ENCODE data around the gene RNF157. TPM values are rescaled to one million over a fixed set of nuclear protein-coding genes. Genes with fewer than 3 reads are reported as not detected.
A peak's percentile ranks its signal among the peaks of the same experiment; 100 is the strongest.
"Not testable (repeated sequence)": the region's sequence is repeated elsewhere in the genome, so short reads cannot be mapped to it uniquely, and the experiment has no call there.

Gene RNF157
- polyA plus RNA-seq, 3 donors = 26.1 to 29.1 (median 27.5) TPM

DNA sequence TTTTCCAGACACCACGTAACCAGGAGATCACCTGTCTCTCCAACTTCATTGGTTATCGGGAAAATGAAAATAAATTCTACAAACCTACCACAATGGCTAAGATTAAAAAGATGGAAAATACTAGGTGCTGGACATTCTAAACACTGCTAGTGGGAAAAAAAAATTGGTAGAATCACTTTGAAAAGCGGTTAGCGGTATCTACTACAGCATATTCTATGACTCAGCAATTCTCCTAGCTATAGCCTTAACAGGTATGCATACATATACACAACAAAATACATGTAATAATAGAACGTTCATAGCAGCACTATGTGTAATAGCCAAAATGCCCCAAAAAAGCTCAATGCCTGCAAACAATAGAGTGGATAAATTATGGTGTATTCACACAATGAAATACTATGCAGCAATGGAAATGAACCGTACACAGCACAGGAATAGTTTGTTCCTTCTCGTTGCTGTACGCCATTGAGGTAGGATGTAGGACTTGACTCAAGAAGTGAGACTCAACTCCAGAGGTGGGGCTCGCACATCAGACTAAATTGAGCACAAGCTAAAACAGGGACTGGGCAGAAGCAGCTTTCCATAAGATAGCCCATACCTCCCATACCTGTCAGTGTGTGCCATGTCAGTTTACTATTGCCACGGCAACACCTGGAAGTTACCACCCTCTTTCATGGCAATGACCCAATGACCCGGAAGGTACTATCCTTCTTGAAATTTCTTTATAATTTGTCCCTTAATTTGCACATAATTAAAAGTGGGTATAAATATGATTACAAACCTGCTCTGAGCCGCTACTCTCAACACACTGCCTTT, 44.8 kb downstream of the RNF157 start:
- no peak for DNase-seq (ENCODE audit: low read depth in 3 of 3, low spot score in 2 of 3)

DNA sequence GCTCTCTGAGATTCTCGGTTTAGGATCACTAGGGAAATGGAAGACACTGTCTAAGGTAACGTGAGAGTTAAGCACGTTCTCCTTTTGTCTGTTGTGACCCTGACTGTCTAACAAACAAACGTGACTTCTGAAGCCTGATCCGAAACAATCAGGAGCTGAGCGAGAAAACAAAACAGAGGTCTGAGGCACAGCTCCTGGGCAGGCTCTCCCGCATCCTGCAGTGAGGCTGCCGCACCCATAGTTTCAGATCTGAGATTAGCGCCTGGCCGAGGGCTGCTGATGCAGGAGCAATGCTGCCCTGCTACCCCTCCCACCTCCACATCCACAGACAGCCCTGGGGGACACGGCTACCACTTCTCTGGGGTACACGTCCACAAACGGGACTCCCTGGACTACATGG, 46.7 kb downstream of the RNF157 start:
- DNase-seq (ENCODE audit: low read depth in 3 of 3, low spot score in 2 of 3) = no peak

DNA sequence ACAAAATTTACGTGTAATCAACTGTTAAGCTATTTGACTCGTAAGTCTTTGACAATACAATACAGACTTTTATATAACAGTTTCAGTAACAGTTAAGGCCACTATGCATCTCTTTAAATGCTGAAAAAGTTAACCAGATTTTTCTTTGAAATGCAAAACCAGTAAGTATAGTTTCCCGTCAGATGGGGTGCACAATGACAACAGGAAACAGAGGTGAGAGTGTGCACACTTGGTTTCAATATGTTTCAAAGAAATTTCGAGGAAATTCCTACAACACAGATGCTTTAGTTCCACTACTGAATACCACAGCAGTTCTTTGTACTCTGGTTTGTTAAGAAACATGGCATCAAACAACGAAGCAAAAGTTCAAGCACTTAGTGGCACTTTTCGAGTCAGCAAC, 48.4 kb downstream of the RNF157 start:
- no peak for DNase-seq (ENCODE audit: low read depth in 3 of 3, low spot score in 2 of 3)

DNA sequence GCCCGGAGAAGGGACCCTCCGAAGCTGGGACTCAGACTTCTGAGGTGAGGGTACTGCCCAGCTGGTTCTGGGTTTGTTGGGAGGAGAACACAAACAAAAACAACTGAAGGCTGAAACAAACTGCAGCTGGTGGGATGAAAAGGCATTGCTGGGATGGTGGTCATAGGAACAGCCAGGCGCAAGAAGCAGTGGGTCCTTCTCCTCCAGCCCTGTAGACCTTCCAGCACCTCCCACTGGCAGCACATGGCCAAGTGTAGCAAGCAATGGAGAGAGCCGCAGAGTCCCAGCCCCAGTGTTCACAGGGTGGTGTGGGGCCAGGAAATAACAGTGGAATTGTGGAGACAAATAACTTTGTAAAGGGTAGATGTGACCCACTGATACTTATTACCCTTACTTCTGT, 50.6 kb downstream of the RNF157 start:
- DNase-seq (ENCODE audit: low read depth in 3 of 3, low spot score in 2 of 3) = no peak

DNA sequence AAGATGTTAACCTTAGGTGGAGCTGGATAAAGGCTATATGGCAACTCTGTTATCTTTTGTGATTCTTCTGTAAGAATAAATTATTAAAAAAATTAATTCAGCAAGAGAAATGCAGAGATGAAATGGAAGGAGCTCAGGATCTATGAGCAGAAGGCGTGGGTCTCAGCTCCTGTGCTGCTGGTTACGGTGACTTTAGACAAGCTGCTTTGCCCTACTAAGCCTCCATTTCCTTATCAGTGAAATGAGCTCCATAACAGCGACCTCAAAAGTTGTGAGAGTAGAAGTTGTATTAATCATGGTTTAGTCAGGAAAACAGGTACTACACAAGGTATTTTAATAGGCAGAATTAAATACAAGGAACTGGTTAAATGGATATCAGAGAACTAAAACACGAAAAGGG, 51.0 kb downstream of the RNF157 start:
- no peak for DNase-seq (ENCODE audit: low read depth in 3 of 3, low spot score in 2 of 3)

DNA sequence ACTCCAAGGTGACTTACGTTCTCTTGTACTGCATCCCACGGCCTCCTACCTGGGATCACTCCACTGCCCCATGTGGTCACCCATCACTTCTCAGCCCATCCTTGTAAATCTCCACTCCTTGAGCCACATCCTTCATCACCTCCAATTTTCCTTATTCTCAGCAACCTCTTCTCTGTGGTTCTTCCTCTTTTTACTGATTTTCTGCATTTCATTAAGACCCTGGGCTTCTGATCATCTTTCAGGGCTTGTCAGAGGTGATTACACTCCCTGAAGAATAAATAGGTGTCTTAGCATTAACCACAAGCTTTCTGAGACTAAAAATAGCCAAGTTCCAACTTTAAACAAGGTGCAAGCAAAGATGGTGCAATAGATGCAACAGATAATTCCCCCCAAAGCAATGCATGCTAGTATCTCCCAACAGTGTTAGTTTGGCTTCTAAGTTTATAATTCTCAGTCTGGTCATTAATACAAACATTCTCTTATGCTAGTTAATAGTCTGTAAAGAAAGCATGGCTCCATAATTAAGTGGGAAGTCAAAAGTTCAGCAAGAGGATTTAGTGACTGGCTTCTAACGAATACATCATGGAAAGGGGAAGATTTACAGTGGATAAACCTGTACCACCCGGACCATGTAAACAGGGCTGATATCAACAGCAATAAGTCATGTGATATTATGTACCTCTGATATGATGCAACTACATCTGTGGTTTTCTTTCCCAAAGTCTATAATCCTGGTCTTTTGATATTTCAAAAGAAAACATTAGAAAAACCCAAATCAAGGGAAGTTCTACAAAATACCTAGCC, 51.9 kb downstream of the RNF157 start:
- DNase-seq (ENCODE audit: low read depth in 3 of 3, low spot score in 2 of 3) = no peak

DNA sequence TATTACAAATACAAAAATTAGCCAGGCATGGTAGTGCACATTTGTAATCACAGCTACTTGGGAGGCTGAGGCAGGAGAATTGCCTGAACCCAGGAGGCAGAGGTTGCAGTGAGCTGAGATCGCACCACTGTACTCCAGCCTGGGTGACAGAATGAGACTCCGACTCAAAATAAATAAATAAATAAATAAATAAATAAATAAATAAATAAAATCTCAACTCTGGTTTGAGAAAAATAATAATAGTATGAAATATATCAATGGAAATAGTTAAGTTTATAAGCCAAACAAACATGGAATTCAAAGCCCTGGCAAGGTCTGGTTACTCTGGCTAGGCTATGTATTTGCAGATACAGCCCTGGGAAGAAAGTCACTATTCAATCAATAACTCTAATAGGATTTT, 53.5 kb downstream of the RNF157 start:
- DNase-seq (ENCODE audit: low read depth in 3 of 3, low spot score in 2 of 3) = not testable (repeated sequence)

DNA sequence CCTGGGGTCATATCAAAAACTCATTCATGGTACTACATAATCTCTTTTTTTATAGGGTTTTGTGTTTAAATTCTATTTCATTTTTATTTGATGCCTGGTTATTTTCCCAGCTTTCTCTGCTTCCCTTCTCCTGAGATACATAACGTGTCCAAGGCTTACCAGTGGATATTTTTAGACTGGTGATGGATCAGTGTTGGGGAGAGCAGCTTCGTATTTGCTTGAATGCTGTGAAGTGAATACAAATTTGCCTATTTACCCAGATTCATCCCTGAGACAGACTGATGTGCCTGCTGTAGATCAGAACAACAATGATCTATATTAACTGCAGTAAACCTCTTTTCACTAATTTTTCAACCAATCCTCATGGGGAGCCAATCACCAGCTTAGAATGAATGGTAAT, 56.0 kb downstream of the RNF157 start:
- no peak for DNase-seq (ENCODE audit: low read depth in 3 of 3, low spot score in 2 of 3)

DNA sequence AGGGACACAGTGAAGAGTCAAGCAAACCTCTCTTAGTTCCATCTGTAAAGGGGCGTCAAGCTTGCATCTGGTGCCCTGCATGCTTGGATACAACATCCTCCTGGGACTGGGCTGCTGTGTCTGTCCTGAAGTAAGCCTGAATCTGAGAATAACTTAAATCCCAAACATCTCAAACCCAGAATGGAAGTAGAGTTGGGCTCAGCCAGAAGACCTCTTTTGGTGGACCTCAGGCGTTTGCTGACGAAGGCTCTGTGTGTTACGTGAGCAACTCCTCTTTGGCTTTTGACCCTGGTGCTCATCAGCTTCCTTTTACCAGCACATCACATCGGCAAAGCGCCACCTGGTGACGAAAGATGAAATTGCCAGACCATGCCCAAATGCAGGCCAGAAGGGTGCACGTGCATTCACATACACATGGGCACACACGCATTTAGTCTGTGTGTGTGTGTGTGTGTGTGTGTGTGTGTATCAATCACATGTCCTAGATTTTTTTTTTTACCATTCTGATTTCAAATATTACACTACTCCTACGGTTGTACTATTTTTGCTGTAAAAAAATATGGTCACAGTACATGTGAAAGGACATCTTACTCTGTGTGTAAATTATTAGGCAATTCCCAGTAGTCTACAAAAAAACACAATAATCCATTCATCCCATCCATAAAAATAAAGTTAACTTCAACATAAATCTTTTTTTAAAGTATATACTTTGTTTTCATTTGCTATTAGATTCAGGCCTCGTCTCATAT, 58.1 kb downstream of the RNF157 start:
- DNase-seq (ENCODE audit: low read depth in 3 of 3, low spot score in 2 of 3) = peak; percentile 71 to 84 (median 77)

DNA sequence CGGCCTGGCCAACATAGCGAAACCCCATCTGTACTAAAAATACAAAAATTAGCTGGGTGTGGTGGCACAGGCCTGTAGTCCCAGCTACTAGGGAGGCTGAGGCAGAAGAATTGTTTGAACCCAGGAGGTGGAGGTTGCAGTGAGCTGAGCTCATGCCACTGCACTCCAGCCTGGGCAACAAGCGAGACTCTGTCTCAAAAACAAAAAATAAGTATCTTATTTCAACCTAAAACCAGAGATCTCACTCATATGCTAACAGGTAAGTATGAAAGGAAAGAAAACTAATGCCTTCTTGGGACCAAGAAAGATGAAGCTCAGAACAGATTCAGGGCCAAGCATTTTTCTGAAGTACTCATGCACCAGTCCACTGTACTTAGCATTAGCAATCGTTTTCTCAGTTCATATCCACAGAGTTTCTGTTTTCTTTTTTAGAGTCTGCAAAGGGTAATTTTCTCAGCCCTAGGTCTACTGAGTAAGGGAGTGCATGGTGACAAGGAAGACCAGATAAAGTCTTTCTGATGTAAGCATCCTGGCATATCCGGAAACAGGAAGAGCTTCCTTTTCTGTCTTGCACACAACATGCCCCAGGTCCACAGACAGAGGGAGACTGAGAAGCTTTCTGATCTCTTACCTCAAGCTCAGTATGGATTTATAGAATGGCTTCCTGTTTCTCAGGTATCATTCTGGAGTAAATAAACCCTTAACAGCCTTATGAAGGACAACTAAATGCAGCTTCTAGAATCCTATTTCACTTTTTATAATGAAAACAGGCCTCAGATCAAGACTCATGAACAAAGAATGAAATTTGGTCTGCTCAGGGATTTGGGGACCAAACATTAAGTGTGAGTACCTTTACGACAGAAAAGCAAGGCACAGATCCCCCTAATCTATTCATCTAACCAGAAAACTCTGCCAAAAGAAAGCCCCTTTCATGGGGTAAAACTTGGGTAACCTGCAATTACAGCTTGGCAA, 60.5 kb downstream of the RNF157 start:
- no peak for DNase-seq (ENCODE audit: low read depth in 3 of 3, low spot score in 2 of 3)

DNA sequence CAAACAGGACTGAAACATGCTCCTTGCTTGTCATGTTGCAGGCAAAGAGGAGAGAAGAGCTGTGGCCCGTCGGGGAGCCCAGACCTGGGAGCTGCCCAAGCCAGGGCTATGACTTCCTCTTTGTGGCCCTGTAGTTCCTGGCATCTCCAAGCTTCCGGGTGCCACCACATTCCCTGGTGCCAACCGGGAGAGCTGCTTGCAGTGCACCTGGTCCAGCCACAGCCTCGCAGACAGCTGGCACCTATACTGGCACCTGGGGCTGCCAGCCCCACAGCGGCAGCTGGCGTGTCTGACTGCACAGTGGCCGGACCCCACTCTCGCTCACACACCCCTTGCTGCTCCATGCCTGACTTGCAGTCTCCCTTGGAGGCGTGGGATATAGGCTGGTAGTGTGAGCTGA, 62.2 kb downstream of the RNF157 start:
- DNase-seq (ENCODE audit: low read depth in 3 of 3, low spot score in 2 of 3) = no peak

DNA sequence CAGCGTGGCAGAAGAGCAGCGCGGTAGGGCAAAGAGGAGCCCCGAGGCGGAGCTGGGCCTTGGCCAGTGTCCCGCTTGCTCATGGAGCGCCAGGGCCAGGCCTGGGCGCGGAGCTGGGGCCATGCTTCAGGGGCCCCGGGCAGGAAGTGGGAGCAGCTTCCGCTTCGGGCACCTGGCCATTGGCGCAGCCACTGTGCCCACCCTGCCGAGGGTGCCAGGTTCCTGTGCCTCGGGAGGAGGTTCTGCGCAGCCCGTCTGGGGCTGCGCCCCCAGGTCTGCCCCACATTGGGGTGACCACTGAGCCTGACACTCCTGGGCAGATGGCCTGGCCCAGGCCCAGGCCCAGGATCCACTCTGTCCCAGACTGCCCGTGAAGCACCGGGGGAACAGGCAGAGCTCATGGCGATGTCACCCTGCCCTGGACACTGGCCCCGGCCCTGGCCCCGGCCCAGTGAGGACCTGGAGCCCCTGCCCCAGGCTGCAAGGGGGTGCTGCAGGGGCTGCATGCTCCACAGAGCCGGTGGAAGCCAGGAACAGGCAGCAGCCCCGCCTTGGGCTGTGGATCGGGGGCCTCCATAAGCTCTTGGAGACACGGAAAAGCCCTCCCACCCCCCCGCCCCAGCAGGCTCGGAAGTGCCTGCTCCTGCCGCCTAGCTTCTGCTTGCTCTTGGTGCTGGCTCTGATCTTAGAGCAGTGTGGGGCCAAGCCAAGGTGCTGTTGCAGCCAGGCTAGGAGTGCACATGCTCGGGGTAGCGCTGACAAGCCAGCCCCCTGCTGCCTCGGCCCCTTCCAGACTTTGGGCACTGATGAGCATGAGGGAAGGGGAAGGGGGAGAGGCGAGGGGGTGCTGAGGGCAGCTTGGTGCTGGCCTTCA, 63.4 kb downstream of the RNF157 start:
- DNase-seq (ENCODE audit: low read depth in 3 of 3, low spot score in 2 of 3) = no peak

DNA sequence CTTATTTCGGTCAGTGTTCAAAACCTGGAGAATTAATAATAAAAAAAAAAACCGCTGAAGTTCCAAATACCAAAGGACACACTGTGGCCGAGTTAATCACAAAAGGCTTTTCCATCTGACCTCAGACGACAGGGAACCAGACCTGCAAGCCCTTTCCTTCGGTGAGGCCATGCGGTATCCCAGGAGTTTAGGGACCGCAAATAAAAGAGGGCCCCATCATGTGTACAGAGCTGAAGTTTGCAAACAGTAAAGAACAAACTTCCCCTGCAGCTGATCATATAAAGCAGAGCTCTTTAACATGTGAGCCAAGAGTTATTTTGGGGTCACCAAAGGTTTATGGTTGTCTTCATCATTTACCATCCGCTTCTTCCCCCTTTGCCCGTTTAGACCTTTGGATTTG, 66.3 kb downstream of the RNF157 start:
- DNase-seq (ENCODE audit: low read depth in 3 of 3, low spot score in 2 of 3) = no peak

DNA sequence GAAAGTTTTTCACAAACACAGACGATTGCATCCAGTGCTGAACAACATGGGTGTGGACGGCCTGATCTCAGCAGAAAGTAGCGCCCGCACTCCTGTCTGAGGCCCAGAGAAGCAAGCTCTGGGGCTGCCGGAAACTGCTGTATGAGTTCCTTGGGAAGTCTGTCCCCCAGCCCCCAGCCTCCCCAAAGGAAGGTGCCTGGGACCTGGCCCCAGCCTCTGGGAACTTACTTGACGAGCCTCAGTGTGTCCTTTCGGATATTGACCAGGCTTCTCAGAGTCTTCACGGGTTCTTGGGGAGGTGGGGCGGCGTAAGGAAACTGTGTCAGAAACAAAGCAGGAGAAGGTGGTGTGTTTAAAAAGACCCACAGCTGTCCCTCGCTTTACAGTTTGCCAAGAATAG, 66.8 kb downstream of the RNF157 start:
- no peak for DNase-seq (ENCODE audit: low read depth in 3 of 3, low spot score in 2 of 3)

DNA sequence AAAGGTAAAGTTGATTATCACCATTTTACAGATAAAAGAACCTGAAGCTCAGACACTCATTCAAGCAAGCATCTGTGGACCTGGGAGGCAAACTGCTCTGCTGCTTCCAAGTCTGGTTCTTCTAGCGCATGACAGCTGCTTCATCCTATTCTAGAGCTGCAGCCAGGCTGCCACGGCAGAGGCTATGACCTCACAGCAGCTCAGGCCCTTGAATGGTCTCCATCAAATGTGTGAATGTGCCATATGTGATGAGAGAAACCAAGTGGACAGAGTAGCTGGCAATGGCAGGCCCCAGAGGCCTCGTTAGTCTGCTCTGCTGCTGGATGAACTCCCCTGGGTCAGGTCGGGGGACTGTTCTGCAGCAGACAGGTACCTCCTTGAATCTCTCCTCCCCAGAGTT, 68.6 kb downstream of the RNF157 start:
- no peak for DNase-seq (ENCODE audit: low read depth in 3 of 3, low spot score in 2 of 3)

DNA sequence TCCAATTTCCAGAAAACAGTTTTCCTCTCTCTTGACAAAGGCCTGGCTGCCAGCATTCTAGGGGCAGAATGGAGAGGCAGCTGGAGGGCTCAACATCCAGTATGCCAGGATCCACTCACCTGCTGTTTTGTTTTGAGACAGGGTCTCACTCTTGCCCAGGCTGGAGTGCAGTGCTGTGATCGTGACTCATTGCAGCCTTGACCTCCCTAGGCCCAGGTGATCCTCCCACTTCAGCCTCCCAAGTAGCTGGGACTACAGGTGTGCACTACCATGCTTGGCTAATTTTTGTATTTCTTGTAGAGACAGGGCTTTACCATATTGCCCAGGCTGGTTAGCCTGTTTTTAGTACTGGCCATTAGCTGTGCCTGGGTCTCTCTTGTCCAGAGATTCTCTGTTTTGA, 70.2 kb downstream of the RNF157 start:
- DNase-seq (ENCODE audit: low read depth in 3 of 3, low spot score in 2 of 3) = no peak

DNA sequence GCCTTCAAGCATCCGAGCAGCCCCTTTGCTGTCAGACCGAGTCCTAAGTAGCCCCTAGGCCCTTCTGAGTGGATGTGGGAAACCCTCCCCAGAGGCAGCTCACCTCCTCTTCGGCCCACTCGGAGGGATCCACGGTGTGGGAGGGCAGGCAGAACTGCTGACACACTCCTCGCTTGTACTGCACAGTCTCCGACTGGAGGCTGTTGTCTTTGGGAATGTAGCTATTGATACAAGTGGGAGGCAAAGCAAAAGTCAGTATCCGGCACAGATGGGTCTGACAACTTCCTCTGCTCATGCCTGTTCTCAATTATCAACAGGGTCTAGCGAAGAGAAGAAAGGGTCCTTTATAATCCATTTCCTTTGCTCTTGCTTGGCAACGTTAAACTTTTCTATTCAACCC, 73.4 kb downstream of the RNF157 start:
- no peak for DNase-seq (ENCODE audit: low read depth in 3 of 3, low spot score in 2 of 3)

DNA sequence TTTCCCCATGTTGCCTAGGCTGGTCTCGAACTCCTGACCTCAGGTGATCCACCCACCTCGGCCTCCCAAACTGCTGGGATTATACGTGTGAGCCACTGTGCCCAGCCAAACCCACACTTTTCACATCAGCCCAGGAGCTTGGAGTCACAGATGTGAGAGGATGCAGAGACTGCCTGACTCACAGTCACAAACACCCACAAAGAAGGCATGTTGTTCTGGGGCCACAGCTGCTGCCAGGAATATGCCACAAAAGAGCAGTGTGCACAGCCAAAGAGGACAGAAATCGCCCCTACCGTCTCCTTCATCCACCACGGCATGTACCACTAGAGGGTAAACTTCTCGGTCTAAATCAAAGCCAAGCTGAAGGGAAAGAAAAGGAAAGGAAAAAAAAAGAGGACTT, 74.1 kb downstream of the RNF157 start:
- DNase-seq (ENCODE audit: low read depth in 3 of 3, low spot score in 2 of 3) = no peak

DNA sequence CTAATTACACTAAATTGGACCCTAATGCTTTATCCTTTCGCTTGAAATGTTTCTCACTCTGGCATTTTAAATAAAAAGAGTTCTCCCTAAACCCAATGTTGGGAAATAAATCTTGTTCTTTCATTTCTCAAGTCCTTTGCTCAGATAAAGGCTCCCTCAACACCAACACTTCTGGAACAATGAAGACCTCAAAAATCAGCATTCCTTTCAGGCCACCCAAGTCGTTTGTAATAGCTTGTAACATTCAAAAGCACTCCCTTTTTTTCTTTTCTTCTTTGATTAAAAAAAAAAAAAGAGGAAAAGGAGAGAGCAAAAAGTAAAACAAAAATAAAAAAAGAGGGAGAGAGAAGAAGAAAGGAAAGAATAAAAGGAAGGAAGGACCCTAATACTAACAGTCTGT, 76.0 kb downstream of the RNF157 start:
- DNase-seq (ENCODE audit: low read depth in 3 of 3, low spot score in 2 of 3) = no peak

All from right renal cortex interstitium (tissue), 3 donors.